GM12878 (cell line): ENCODE results near the gene GSG1L. TPM values are rescaled to one million over a fixed set of nuclear protein-coding genes. Genes with fewer than 3 reads are reported as not detected.

ENCODE experiments used
- CBX3 ChIP-seq: fragments of 200-600 bp; sonication (generic); IDR thresholded peaks from 2 replicates; pipeline ENCODE4 v1.6.1; 2016; ENCODE audit warnings: low read depth, borderline replicate concordance
- IRF4 ChIP-seq: IDR thresholded peaks from 2 replicates; pipeline ENCODE4 v1.6.1; 2011; ENCODE audit warnings: low read depth, low read length
- NR2F1 ChIP-seq: fragments of 450-650 bp; conservative IDR thresholded peaks from 2 replicates; pipeline ENCODE4 v1.6.1; 2017; ENCODE audit warnings: mild to moderate bottlenecking
- POLR2AphosphoS5 ChIP-seq: IDR thresholded peaks from 2 replicates; pipeline ENCODE4 v1.6.1; 2011; ENCODE audit warnings: mild to moderate bottlenecking, low read length, inconsistent platforms
- SUZ12 ChIP-seq: fragments of 200-600 bp; sonication (generic); IDR thresholded peaks from one replicate; pipeline ENCODE4 v1.6.1; 2018; ENCODE audit warnings: antibody characterized with exemption, mild to moderate bottlenecking; ENCODE audit not compliant: unreplicated experiment
- USF2 ChIP-seq: IDR thresholded peaks from 2 replicates; pipeline ENCODE4 v1.6.1; 2011; ENCODE audit warnings: low read depth, low read length, improper control_type of control experiment, borderline replicate concordance
- ZBTB4 ChIP-seq: fragments of 450-650 bp; formaldehyde crosslinking; IDR thresholded peaks from 2 replicates; pipeline ENCODE4 v1.4.0; 2022; ENCODE audit warnings: mild to moderate bottlenecking, moderate library complexity
- ZNF687 ChIP-seq: fragments of 450-650 bp; IDR thresholded peaks from 2 replicates; pipeline ENCODE4 v1.6.1; 2017; ENCODE audit warnings: mild to moderate bottlenecking, moderate library complexity
- polyA plus RNA-seq, 11 experiments: library from polyadenylated mRNA; depleted of rRNA in 4 of 11; unstranded in 6 of 11; stranded (reverse) in 5 of 11; fragments of >200 nt; fragmentation: Nextera tagmentation in 4 of 11; fragmentation: Illumina TruSeq in 1 of 11; extraction: Ambion mirVana in 4 of 11; extraction: Trizol in 1 of 11; gene quantifications; 1 replicate in 1 of 11; 2 replicates in 10 of 11; pipeline versions ENCODE4 v1.2.1 to v1.2.3, GENCODE V29; 2011 to 2016; ENCODE audit warnings: inconsistent platforms in 2 of 11, missing spikeins in 2 of 11, low read depth in 1 of 11
- total RNA-seq, 4 experiments: library from RNA; depleted of rRNA in 3 of 4; stranded (reverse); fragments of >200 nt in 3 of 4; fragmentation: Illumina TruSeq in 1 of 4; extraction: Trizol in 1 of 4; gene quantifications; 2 replicates each; pipeline versions ENCODE4 v1.2.1 to v1.2.3, GENCODE V29; 2013 to 2021

Gene GSG1L
- total and polyA plus RNA-seq, 10 of the 15 experiments (the other 5 are each of a cell fraction or from before 2014, with no cell fraction given): not detected

GRCh38 chr16:27786923-27787625 is 276.4 kb downstream of the GSG1L start (continued):
- TF ChIP-seq ZNF687: no peak
- no peak for TF ChIP-seq IRF4
- TF ChIP-seq SUZ12: no peak
- no peak for TF ChIP-seq CBX3
- TF ChIP-seq NR2F1: no peak
- no peak for TF ChIP-seq POLR2AphosphoS5
- no peak for TF ChIP-seq ZBTB4 (CRISPR knock-in tag)
- TF ChIP-seq USF2: no peak
